HG03139 (cell line): ENCODE data around the gene KLF2.
"Not testable (repeated sequence)": the region's sequence is repeated elsewhere in the genome, so short reads cannot be mapped to it uniquely, and the experiment has no call there.

Source experiments
- ATAC-seq: cut with Tn5 transposase; IDR thresholded peaks from one replicate; pipeline ENCODE4 v1.9.1; 2021; ENCODE audit not compliant: unreplicated experiment

KLF2 gene

GRCh38 chr19:16324384-16325160 is at the start of gene KLF2:
KLF2 (plus strand) TSS chr19:16324826; CDS start chr19:16324924, 98 bp downstream.
- peak; percentile 38 for ATAC-seq

DNA sequence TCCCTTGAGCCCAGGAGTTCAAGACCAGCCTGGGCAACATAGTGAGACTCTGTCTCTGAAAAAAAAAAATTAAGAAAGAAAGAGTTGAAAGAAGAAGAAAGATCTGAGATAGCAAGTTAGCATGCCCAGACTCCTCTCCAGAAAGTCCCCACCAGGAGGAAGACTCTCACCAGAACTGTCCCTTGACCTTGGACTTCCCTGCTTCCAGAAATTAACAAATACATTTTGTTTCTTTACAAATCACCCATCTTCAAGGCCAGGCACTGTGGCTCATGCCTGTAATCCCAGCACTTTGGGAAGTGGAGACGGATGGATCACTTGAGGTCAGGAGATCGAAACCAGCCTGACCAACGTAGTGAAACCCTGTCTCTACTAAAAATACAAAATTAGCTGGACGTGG is 44.3 kb upstream of the KLF2 start:
- ATAC-seq = no peak

- no peak for ATAC-seq
Observed at GRCh38 chr19:16281743-16282142, 42.9 kb upstream of the KLF2 start.

DNA sequence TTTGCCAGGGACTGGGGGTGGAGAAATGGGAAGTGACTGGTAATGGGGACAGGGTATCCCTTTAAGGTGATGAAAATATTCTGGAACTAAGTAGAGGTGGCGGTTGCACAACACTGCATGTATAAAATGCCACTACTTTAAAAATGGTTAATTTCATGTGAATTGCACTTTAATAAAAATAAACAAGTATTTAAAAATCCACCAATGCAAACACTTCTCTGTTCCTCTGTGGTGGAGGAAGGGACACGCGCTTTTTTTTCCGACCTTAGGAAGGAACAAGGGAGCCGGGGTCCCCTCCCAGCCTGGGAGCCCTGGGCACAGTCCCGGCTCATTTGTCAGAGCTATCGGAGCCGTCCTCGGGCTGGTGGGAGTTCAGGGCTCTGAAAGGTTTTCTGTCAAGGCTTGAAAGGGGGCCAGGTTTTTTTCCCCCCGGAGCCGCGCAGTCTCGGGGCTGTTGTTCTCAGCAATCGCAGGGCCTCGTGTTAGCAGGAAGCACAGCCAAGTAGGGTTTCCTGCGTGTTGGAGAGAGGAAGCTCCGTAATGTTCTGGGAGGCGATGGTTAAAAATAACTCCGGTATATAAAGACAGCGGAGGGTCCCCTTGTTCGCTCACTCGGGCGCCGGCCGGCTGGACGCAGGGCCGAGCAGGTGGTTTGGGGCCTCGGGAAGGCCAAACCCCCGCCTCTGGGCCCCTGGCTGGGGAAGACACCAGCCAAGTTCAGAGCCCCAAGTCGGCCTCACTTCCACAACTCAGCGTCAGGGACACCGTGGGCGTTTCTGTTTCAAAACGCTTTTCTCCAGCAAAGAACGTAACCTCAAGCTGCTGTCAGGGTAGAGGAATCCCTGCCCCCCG is 41.2 kb upstream of the KLF2 start:
- ATAC-seq = no peak

GRCh38 chr19:16284505-16284904 is 40.1 kb upstream of the KLF2 start:
- no peak for ATAC-seq

DNA sequence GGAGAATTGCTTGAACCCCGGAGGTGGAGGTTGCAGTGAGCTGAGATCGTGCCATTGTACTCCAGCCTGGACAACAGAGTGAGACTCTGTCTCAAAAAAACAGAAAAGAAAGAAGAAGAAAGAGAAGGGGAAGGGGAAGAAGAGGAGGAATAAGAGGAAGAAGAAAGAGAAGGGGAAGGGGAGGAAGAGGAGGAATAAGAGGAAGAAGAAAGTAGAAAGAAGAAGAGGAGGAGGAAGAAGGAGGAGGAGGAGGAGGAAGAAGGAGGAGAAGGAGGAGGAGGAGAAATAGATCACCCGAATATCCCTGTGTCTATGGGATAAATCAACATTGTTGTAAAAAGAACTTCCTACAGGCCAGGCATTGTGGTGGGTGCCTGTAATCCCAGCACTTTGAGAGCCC is 39.5 kb upstream of the KLF2 start:
- ATAC-seq = not testable (repeated sequence)

GRCh38 chr19:16285769-16286498 is 38.7 kb upstream of the KLF2 start:
- no peak for ATAC-seq

DNA sequence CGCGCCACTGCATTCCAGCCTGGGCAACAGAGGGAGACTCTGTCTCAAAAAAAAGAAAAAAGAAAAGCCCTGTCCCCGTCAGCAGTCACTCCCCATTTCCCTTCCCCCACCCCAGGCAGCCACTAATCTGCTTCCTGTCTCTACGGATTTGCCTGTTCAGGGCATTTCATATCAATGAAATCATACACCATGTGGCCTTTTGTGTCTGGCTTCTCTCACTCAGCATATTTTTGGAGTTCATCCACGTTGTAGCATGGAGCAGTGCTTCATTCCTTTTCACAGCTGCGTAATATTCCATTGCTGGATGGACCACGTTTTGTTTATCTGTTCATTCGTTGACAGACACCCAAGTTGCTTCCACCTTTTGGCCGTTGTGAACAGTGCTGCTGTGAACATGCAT is 36.1 kb upstream of the KLF2 start:
- ATAC-seq = no peak

DNA sequence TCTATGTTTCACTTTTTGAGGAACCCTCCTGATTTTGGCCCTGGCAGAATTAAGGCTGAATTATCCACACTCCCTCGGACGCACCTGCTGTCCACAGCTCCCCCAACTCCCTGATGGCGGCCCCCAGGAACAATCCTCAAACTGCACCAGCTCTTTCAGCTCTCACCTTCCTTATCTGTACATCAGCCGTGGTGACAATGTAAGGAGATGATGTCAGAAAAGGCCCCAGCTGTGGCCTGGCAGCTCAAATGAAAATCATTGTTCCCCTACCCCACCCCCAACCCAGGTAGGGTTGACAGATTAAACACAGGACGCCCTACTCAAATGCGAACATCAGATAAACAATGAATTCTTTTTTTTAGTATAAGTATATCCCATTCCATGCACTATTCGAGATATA is 35.0 kb upstream of the KLF2 start:
- no peak for ATAC-seq

GRCh38 chr19:16290692-16291091 is 33.9 kb upstream of the KLF2 start:
- no peak for ATAC-seq

DNA sequence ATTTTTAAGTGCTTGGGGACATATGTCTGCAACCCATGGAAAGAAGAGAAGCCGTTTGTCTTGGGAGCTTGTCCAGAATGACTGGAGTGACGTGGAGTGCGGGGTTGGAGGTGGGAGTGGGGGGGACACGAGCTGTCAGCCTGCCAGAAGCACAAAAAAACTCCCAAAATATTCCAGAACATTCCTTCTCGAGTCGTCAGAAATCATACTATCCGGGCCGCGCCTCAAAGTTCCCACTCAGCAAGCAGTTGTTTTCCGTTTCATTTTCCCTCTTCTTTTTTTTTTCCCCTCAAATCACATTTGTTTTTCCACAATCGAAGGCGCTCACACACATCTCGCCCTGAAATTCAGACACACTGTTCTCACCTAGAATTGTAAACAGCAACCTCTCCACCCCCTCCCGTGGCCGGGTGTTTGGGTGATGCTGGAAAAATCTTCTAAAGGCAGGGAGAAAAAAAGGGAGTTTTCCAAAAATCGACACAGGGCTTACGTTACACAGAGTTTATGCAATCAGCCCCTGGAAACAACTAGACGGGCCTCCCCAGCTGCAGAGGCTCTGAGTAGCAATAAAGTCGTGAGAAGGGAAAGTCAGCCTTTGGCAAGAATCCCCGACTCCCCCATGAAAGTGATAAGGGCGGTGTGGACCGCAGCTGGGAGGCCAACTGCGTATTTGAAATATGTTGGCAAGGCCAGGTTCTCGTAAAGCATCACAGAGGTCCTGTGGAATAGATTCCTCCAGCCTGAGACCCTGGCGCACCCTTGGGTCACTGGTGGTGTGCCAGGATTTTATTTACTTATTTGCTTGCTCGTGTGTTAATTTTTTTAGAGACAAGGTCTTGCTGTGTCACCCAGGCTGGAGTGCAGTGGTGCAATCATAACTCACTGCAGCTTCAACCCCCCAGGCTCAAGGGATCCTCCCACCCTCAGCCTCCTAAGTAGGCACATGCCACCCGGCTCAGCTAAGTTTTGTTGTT is 31.2 kb upstream of the KLF2 start:
- no peak for ATAC-seq

- ATAC-seq = no peak
Observed at GRCh38 chr19:16295057-16295456, 29.6 kb upstream of the KLF2 start.

DNA sequence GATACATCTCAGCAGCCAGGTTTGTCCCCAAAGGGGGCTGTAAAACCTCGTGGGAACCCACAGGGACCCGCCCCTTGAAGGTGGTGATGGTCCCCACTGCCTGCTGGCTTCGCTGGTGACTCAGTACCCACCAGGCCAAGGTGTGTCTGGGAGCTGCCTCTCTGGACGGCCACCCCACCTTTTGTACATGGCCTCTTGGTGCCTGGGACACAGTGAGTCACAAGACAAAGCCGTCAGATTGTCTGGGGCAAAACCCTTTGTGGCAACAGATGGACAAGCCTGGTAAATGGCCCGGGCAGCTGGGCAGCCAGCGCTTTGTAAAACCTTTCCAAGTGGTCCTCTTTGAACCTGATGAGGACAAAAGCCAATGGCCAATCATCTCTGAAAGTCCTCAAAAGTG is 27.9 kb upstream of the KLF2 start:
- no peak for ATAC-seq

DNA sequence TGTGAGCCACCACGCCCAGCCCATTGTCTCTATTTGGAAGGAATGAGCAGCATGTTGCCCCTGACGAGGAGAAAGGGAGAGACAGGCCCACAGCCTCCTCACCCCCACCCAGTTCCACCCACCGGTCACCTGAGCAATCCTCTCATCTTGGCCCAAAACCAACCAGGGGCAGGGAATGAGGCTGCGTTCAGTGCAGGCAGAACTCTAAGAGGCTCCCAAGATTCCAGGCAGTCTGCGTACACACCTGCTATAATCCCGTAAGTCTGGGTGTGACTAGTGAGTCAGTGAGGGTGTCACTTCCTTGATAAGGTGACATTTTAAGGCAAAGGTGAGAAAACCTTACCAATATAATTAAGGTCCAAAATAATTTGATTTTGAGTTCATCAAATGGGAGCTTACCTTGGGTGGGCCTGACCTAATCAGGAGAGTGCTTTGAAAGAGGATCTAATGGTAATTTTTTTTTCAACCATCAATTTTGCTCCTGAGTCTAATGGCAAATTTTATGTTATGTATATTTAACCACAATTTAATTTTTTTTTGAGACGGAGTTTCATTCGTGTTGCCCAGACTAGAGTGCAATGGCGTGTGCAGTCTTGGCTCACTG is 26.9 kb upstream of the KLF2 start:
- ATAC-seq = no peak

DNA sequence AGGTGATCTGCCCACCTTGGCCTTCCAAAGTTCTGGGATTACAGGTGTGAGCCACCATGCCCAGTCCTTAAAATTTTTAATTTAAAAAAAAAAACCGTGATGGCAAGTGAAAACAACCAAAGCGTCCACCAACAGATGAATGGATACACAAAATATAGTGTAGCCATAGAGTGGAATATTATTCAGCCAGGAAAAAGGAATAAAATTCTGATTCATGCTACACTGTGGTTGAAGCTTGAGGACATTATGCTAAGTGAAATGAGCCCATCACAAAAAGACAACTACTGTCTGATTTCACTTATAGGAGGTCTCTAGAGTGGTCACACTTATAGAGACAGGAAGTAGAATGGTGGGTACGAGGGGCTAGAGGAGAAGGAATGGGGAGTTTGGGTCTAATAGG is 26.3 kb upstream of the KLF2 start:
- no peak for ATAC-seq

- ATAC-seq = no peak
Observed at GRCh38 chr19:16301999-16302694, 22.5 kb upstream of the KLF2 start.

DNA sequence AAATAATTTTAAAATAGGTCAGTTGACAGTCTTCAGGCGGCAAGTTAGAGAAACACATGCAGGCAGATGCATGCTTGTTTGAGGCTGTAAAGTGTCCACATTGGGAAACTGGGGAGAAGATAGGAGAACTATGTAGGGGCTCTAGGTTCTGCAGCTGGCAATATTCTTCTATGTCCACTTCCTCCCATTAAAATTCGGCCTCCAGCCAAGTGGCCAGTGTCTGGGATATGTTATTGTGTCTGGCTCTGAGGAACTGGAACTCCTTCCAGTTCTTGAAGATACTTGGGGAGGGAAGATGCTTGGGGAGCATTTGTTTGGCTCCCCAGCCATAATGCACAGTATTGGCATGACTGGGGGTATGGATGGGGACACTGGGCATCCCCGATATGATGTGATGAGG is 20.9 kb upstream of the KLF2 start:
- ATAC-seq = no peak

DNA sequence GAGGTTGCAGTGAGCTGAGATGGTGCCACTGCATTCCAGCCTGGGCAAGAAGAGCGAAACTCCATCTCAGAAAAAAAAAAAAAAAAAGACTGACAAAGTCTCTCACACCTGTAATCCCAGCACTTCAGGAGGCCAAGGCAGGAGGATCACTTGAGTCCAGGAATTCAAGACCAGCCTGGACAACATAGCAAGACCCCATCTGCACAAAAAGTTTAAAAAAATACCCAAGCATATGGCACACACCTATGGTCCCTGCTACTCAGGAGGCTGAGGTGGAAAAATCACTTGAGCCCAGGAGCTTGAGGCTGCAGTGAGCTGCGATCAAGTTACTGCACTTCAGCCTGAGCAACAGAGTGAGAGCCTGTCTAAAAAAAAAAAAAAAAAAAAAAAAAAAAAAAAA is 20.1 kb upstream of the KLF2 start:
- not testable (repeated sequence) for ATAC-seq

GRCh38 chr19:16305060-16305459 is 19.6 kb upstream of the KLF2 start:
- not testable (repeated sequence) for ATAC-seq
